Kidney epithelial cell (primary cell): Measurements from ENCODE around the gene C16orf95. TPM values are rescaled to one million over a fixed set of nuclear protein-coding genes. Genes with fewer than 3 reads are reported as not detected.

Source experiments
- DNase-seq: peaks from one replicate; pipeline ENCODE4 v3.0.0-alpha.2; 2010; ENCODE audit warnings: low read depth
- H3K27me3 ChIP-seq: 2 replicates; pipeline ENCODE4 v1.6.0; 2011; ENCODE audit warnings: low read length; ENCODE audit not compliant: control insufficient read depth, insufficient read depth
- H3K36me3 ChIP-seq: 2 replicates; pipeline ENCODE4 v1.5.1; 2011; ENCODE audit warnings: low read length; ENCODE audit not compliant: control insufficient read depth, insufficient read depth
- H3K4me3 ChIP-seq: 2 replicates; pipeline ENCODE4 v1.5.1; 2011; ENCODE audit warnings: low read depth, mild to moderate bottlenecking, control low read depth, low read length
- total RNA-seq: library from RNA; depleted of rRNA; stranded (reverse); fragments of >200 nt; gene quantifications from 2 replicates; pipeline ENCODE4 v1.2.3, GENCODE V29; 2015
- TF ChIP-seq, protein P1 (sequence below): IDR thresholded peaks from 2 replicates; pipeline ENCODE4 v1.5.1; 2011; ENCODE audit warnings: mild to moderate bottlenecking, moderate library complexity, low read length, control low read depth, inconsistent platforms; ENCODE audit not compliant: insufficient read depth, poor library complexity, severe bottlenecking

The C16orf95 gene
- total RNA-seq, 1 donor from 2014 or later, result 1.7 TPM

DNA sequence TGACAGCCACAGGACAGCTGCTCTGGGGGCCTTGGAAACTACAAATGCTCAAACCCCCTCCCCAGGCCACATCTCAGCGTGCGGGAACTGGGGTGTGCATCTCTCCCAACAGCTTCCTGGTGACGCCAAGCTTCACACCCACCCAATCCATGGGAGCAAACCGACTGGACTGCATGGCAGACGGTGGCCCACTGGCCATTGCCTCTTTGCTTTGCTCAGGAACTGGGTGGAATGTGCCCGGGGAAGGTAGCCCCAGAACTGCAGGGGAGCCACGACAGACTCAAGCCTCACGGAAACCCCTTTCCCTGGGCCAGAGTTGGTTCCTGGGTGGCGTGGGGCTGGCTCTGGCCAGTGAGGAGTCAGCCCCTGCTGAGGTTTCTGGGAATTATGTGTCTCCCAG, 5.2 kb upstream of the C16orf95 start:
- Histone ChIP-seq H3K36me3 (no peaks in the 10 kb centered on the region), H3K27me3 (no peaks in the 10 kb centered on the region), H3K4me3 (no peak overlapping the region)
- DNase-seq, result no peak
- TF ChIP-seq, protein P1, sequence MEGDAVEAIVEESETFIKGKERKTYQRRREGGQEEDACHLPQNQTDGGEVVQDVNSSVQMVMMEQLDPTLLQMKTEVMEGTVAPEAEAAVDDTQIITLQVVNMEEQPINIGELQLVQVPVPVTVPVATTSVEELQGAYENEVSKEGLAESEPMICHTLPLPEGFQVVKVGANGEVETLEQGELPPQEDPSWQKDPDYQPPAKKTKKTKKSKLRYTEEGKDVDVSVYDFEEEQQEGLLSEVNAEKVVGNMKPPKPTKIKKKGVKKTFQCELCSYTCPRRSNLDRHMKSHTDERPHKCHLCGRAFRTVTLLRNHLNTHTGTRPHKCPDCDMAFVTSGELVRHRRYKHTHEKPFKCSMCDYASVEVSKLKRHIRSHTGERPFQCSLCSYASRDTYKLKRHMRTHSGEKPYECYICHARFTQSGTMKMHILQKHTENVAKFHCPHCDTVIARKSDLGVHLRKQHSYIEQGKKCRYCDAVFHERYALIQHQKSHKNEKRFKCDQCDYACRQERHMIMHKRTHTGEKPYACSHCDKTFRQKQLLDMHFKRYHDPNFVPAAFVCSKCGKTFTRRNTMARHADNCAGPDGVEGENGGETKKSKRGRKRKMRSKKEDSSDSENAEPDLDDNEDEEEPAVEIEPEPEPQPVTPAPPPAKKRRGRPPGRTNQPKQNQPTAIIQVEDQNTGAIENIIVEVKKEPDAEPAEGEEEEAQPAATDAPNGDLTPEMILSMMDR, result no peak

DNA sequence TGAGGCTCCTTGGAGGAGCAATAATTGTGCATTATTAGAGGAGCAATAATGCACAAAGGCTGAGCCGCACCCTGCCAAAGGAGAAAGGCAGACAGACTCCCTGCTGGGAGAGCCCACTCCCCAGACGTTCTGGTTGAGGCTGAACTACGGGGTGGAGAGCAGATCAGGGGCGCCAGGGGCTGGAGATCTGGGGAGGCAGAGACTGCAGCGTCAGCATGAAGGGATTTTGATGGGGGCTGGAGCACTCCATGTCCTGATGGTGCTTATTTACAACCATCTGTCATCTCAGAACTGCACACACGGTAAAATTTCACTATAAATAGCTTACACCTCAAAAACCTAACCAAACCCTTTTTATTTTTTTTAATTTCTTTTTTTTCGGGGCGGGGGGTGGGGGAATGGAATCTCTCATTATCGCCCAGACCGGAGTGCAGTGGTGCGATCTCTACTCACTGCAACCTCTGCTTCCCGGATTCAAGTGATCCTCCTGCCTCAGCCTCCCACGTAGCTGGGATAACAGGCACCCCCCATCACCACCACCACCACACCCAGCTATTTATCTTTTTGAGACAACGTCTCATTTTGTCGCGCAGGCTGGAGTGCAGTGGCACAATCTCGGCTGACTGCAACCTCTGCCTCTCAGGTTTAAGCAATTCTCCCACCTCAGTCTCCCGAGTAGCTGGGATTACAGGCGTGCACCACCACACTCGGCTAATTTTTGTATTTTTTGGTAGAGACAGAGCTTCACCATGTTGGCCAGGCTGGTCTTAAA, 4.3 kb upstream of the C16orf95 start:
- no peaks in the 10 kb centered on the region for H3K27me3 ChIP-seq

DNA sequence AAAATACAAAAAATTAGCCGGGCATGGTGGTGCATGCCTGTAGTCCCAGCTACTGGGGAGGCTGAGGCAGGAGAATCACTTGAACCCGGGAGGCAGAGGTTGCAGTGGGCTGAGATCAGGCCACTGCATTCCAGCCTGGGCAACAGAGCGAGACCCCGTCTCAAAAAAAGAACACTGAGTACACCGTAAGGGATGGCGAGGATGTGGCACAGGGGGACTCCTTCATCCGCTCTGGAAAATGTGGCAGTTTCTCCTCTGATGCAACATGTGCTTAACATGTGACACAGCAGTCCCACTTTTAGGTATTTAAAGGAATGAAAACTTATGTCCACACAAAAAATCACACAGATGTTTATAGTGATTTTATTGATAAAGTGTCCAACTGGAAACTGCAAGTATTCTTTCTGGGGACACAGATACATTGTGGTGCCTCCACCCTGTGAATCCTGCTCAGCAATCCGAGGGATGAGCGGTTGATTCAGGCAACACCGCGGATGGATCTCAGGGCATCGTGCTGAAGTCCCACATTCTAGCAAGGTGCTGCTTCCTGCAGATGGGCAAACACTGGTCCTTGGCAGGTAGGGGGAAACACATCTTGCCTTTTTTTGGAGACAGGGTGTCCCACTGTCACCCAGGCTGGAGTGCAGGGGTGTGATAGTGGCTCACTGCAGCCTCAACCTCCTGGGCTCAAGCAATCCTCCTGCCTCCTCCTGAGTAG, 3.5 kb upstream of the C16orf95 start:
- no peak for DNase-seq
- Histone ChIP-seq H3K4me3 (no peak overlapping the region), H3K27me3 (no peaks in the 10 kb centered on the region), H3K36me3 (no peaks in the 10 kb centered on the region)
- TF ChIP-seq, protein P1, result no peak

More for the DNA sequence above, 4.3 kb upstream of the C16orf95 start:
- H3K4me3 ChIP-seq, result no peak overlapping the region
- H3K36me3 ChIP-seq, result no peaks in the 10 kb centered on the region
- DNase-seq, result no peak
- TF ChIP-seq, protein P1, result no peak

DNA sequence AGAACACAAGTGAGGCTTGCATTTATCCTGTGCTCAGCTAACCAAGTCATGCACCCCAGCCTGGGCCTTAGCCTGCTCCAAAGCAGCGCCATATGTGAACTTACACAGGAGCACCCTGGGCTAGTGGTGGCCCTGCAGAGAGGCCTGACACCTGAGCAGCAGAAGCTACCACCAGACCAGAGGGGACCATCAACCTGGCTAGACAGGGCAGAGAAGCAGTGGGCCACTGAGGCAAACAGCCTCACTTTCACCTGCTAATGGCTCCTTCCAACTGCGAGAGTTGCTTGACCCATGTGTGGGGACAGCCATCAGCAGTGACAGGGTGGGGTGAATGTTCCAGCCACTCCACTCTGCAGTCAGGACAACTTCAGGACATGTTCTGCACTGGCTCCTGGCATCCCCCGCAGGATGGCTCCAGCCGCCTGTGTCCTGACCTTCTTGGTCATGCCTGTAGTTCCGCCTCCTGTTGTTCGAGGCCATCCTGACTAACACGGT, 2.9 kb upstream of the C16orf95 start:
- no peak for DNase-seq
- Histone ChIP-seq H3K36me3 (no peaks in the 10 kb centered on the region), H3K27me3 (no peaks in the 10 kb centered on the region), H3K4me3 (no peak overlapping the region)
- TF ChIP-seq, protein P1, result no peak

DNA sequence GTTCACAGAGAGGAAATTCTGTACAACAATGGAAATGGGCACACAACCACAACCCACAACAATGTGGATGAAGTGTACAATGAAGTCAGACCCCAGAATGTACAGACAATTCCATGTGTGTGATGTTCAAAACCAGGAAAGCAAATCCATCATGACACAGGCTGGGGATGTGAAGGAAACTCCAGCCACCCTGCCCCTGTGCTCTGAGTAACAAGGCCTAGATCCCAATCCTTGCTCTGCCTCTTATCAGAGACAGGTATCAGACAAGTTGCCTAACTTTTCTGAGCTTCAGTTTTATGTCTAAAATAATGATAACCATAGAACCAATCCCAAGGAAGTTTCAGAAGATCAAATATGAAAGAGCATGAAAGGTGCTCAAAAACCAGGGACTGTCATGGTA, 1.8 kb upstream of the C16orf95 start:
- TF ChIP-seq, protein P1, result no peak
- no peak for DNase-seq
- Histone ChIP-seq H3K36me3 (no peaks in the 10 kb centered on the region), H3K4me3 (no peak overlapping the region), H3K27me3 (no peaks in the 10 kb centered on the region)
